GM23248 (cell line): ENCODE data around the gene OR10V1. TPM values are rescaled to one million over a fixed set of nuclear protein-coding genes. Genes with fewer than 3 reads are reported as not detected.

Source experiments
- DNase-seq: peaks from one replicate; pipeline ENCODE4 v3.0.0-alpha.2; 2015
- H2AFZ ChIP-seq: fragments of 200-600 bp; sonication (generic); 2 replicates; pipeline ENCODE4 v1.6.1; 2016; ENCODE audit warnings: antibody characterized with exemption
- H3F3A ChIP-seq: fragments of 200-600 bp; sonication (generic); 2 replicates; pipeline ENCODE4 v1.6.1; 2016; ENCODE audit warnings: mild to moderate bottlenecking, antibody characterized with exemption, mixed run types; ENCODE audit not compliant: insufficient read depth
- H3K27ac ChIP-seq: fragments of 200-600 bp; sonication (generic); 2 replicates; pipeline ENCODE4 v1.5.1; 2016; ENCODE audit warnings: mild to moderate bottlenecking
- H3K27me3 ChIP-seq: fragments of 200-600 bp; sonication (generic); replicated peaks from 2 replicates; pipeline ENCODE4 v1.6.1; 2016; ENCODE audit warnings: mild to moderate bottlenecking; ENCODE audit not compliant: insufficient read depth
- H3K36me3 ChIP-seq: fragments of 200-600 bp; sonication (generic); 2 replicates; pipeline ENCODE4 v1.6.1; 2016; ENCODE audit warnings: low read depth, mild to moderate bottlenecking
- H3K4me1 ChIP-seq: fragments of 200-600 bp; sonication (generic); 2 replicates; pipeline ENCODE4 v1.6.1; 2016; ENCODE audit warnings: mild to moderate bottlenecking; ENCODE audit not compliant: insufficient read depth
- H3K4me2 ChIP-seq: fragments of 200-600 bp; sonication (generic); one replicate; pipeline ENCODE4 v1.6.1; 2016; ENCODE audit warnings: mild to moderate bottlenecking; ENCODE audit not compliant: unreplicated experiment
- H3K4me3 ChIP-seq: fragments of 200-600 bp; sonication (generic); 2 replicates; pipeline ENCODE4 v1.5.1; 2016; ENCODE audit warnings: mild to moderate bottlenecking
- H3K79me2 ChIP-seq: fragments of 200-600 bp; sonication (generic); 2 replicates; pipeline ENCODE4 v1.6.1; 2016; ENCODE audit warnings: mild to moderate bottlenecking; ENCODE audit not compliant: insufficient read depth
- H3K9ac ChIP-seq: fragments of 200-600 bp; sonication (generic); 2 replicates; pipeline ENCODE4 v1.6.1; 2016; ENCODE audit warnings: mild to moderate bottlenecking
- H3K9me2 ChIP-seq: fragments of 200-600 bp; sonication (generic); 2 replicates; pipeline ENCODE4 v1.6.1; 2016; ENCODE audit warnings: mixed run types, mild to moderate bottlenecking, moderate library complexity; ENCODE audit not compliant: insufficient read depth
- H3K9me3 ChIP-seq: fragments of 200-600 bp; sonication (generic); one replicate; pipeline ENCODE4 v1.6.1; 2017; ENCODE audit warnings: low read depth
- H4K20me1 ChIP-seq: fragments of 200-600 bp; sonication (generic); 2 replicates; pipeline ENCODE4 v1.6.0; 2016; ENCODE audit not compliant: insufficient read depth
- EZH2 ChIP-seq: fragments of 200-600 bp; sonication (generic); IDR thresholded peaks from 2 replicates; pipeline ENCODE4 v1.6.1; 2018; ENCODE audit warnings: antibody characterized with exemption, mild to moderate bottlenecking; ENCODE audit not compliant: insufficient read depth, poor library complexity, severe bottlenecking
- EZH2phosphoT487 ChIP-seq: fragments of 200-600 bp; sonication (generic); IDR thresholded peaks from 2 replicates; pipeline ENCODE4 v1.6.1; 2018; ENCODE audit warnings: antibody characterized with exemption, moderate library complexity, mild to moderate bottlenecking, low read depth; ENCODE audit not compliant: insufficient read depth
- WGBS, 2 experiments: methylation state at CpG; one replicate each; pipeline ENCODE4 v1.1.6; 2015 to 2017; ENCODE audit warnings: low lambda C conversion rate in 2 of 2, low coverage in 1 of 2; ENCODE audit errors: missing lambda C conversion rate in 2 of 2; 5-methylcytosine and 5-hydroxymethylcytosine counted together
- in situ Hi-C: fragments of 300-500 bp; cut with MboI; formaldehyde crosslinking; loops from 2 replicates; pipeline ENCODE4 v1.15.0; 2020
- polyA plus RNA-seq: library from polyadenylated mRNA; unstranded; fragments of >200 nt; fragmentation: Nextera tagmentation; extraction: Ambion mirVana; gene quantifications from 2 replicates; pipeline ENCODE4 v1.2.1, GENCODE V29; 2016
- total RNA-seq: library from RNA; depleted of rRNA; stranded (reverse); fragments of >200 nt; shearing (Covaris generic); gene quantifications from 2 replicates; pipeline ENCODE4 v1.2.3, GENCODE V29; 2014; rRNA removed

Gene OR10V1
- total and polyA plus RNA-seq, 2 experiments from 2014 or later = not detected

DNA sequence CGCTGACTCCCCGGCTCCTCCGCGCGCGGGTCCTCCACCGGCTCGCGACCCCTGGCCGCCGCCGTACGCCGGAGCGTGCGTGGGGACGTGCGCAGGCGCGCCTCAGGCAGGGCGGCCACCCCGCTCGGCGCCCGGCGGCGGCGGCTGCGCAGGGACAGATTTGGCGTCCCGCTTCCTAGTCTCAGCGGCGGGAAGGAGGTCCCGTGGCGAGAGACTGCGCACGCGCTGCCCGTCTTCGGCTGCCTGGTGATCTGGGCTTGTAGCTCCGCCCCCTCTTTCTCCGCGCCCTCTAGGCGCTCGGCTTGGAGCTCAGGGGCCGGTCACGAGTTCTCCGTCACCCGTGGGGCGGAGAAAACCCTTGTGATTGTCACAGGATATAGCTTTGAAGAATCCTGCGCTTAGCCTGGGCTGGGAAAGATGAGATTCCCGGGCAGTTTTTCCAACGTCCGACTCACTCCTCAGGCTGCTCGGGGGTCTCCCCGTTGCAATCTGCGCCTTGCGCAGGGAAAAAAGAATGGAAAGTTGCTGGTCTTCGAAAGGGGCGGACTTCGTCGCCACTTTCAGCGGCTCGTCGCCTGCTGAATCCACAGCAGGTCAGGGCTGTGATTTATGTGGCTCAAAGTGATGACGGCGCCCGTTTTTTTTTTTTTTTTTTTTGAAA, 44.6 kb downstream of the OR10V1 start, which contains the start of gene PATL1:
Gene PATL1 (minus strand): TSS at position 88 of the 661 bp plus-strand sequence. CDS start 142 bp downstream, outside the sequence.
- H3K4me3 ChIP-seq = peak within 1 kb of the TSS; percentile 84
- H4K20me1 ChIP-seq = no peaks in the 10 kb centered on the region
- peak; percentile 100 for DNase-seq
- H3K27ac ChIP-seq = peak within 1 kb of the TSS; percentile 96
- TF ChIP-seq EZH2phosphoT487 (no peak), EZH2 (no peak)
- no peaks in the 10 kb centered on the region for H3K27me3 ChIP-seq
- peaks cover 46% of the 10 kb centered on the region for H3K79me2 ChIP-seq
- peak within 1 kb of the TSS; percentile 95 for H3K4me2 ChIP-seq
- H3K9ac ChIP-seq = peak within 1 kb of the TSS; percentile 92
- WGBS, 2 experiments = 0 to 1% methylated on average over 42 to 48 of the region's 68 CpGs
- peaks cover 25% of the 10 kb centered on the region for H3F3A ChIP-seq
- peaks cover 19% of the 10 kb centered on the region for H3K4me1 ChIP-seq
- H3K9me3 ChIP-seq = no peaks in the 10 kb centered on the region
- peaks cover 26% of the 10 kb centered on the region for H3K36me3 ChIP-seq
- in situ Hi-C loops = no loop called here
- peak within 1 kb of the TSS; percentile 92 for H2AFZ ChIP-seq
- no peaks in the 10 kb centered on the region for H3K9me2 ChIP-seq

GRCh38 chr11:59668188-59668949, 45.3 kb downstream of the OR10V1 start:
- no peaks in the 10 kb centered on the region for H3K9me3 ChIP-seq
- H3K27me3 ChIP-seq = no peaks in the 10 kb centered on the region
- H3K36me3 ChIP-seq = peaks cover 33% of the 10 kb centered on the region
- peak overlapping the region; percentile 96 for H3K27ac ChIP-seq
- no peaks in the 10 kb centered on the region for H4K20me1 ChIP-seq
- peak; percentile 77 for DNase-seq
- WGBS, 2 experiments = 0% methylated on average over 17 to 39 of the region's 39 CpGs
- peak overlapping the region; percentile 80 for H2AFZ ChIP-seq
- peaks cover 53% of the 10 kb centered on the region for H3K79me2 ChIP-seq
- peak overlapping the region; percentile 92 for H3K9ac ChIP-seq
- H3K9me2 ChIP-seq = no peaks in the 10 kb centered on the region
- peaks cover 25% of the 10 kb centered on the region for H3F3A ChIP-seq
- peaks cover 19% of the 10 kb centered on the region for H3K4me1 ChIP-seq
- H3K4me2 ChIP-seq = peak overlapping the region; percentile 95
- H3K4me3 ChIP-seq = peak overlapping the region; percentile 84
- TF ChIP-seq EZH2phosphoT487 = no peak
- TF ChIP-seq EZH2 = no peak
- in situ Hi-C loops = no loop called here

GRCh38 chr11:59667812-59668187, 45.8 kb downstream of the OR10V1 start:
- no peaks in the 10 kb centered on the region for H4K20me1 ChIP-seq
- no peaks in the 10 kb centered on the region for H3K27me3 ChIP-seq
- 2 to 5% methylated on average over 3 of the region's 3 CpGs for WGBS, 2 experiments
- peak overlapping the region; percentile 96 for H3K27ac ChIP-seq
- H3K79me2 ChIP-seq = peaks cover 59% of the 10 kb centered on the region
- peaks cover 19% of the 10 kb centered on the region for H3K4me1 ChIP-seq
- no peaks in the 10 kb centered on the region for H3K9me3 ChIP-seq
- peak overlapping the region; percentile 84 for H3K4me3 ChIP-seq
- H3K9ac ChIP-seq = peak overlapping the region; percentile 92
- peak overlapping the region; percentile 95 for H3K4me2 ChIP-seq
- in situ Hi-C loops = no loop called here
- H3K9me2 ChIP-seq = no peaks in the 10 kb centered on the region
- peaks cover 38% of the 10 kb centered on the region for H3K36me3 ChIP-seq
- TF ChIP-seq EZH2 (no peak), EZH2phosphoT487 (no peak)
- peak overlapping the region; percentile 80 for H2AFZ ChIP-seq
- H3F3A ChIP-seq = peaks cover 25% of the 10 kb centered on the region
- DNase-seq = no peak

GRCh38 chr11:59666969-59667368, 46.7 kb downstream of the OR10V1 start:
- in situ Hi-C loops = no loop called here
- no peaks in the 10 kb centered on the region for H3K9me2 ChIP-seq
- 4 to 7% methylated on average over 1 of the region's 1 CpG for WGBS, 2 experiments
- H3K9ac ChIP-seq = peak overlapping the region; percentile 92
- peak overlapping the region; percentile 95 for H3K4me2 ChIP-seq
- peak overlapping the region; percentile 17 for H2AFZ ChIP-seq
- H4K20me1 ChIP-seq = no peaks in the 10 kb centered on the region
- TF ChIP-seq EZH2phosphoT487 (no peak), EZH2 (no peak)
- no peaks in the 10 kb centered on the region for H3K9me3 ChIP-seq
- peaks cover 25% of the 10 kb centered on the region for H3F3A ChIP-seq
- peak; percentile 57 for DNase-seq
- H3K27me3 ChIP-seq = no peaks in the 10 kb centered on the region
- peaks cover 67% of the 10 kb centered on the region for H3K79me2 ChIP-seq
- peak overlapping the region; percentile 96 for H3K27ac ChIP-seq
- peak overlapping the region; percentile 84 for H3K4me3 ChIP-seq
- peaks cover 19% of the 10 kb centered on the region for H3K4me1 ChIP-seq
- H3K36me3 ChIP-seq = peaks cover 47% of the 10 kb centered on the region

Other genes starting within 250 kb of the OR10V1 start
- not detected in 2 replicates for gene OR4D10, start 240.5 kb downstream of the OR10V1 start, total RNA-seq
- gene OR4D10, start 240.5 kb downstream of the OR10V1 start, polyA plus RNA-seq = not detected in 2 replicates
- gene OR4D11, start 210.3 kb downstream of the OR10V1 start, total RNA-seq = not detected in 2 replicates
- not detected in 2 replicates for gene OR4D11, start 210.3 kb downstream of the OR10V1 start, polyA plus RNA-seq
- not detected in 2 replicates for gene OR4D9, start 202.3 kb downstream of the OR10V1 start, total RNA-seq
- not detected in 2 replicates for gene OR4D9, start 202.3 kb downstream of the OR10V1 start, polyA plus RNA-seq
- gene OSBP, start 98.1 kb downstream of the OR10V1 start, total RNA-seq = 17.2 and 26.4 TPM in 2 replicates
- gene OSBP, start 98.1 kb downstream of the OR10V1 start, polyA plus RNA-seq = 10.7 and 12.8 TPM in 2 replicates
- gene PATL1, start 44.8 kb downstream of the OR10V1 start, total RNA-seq = 9.6 and 12.5 TPM in 2 replicates
- gene PATL1, start 44.8 kb downstream of the OR10V1 start, polyA plus RNA-seq = 8.5 and 10.7 TPM in 2 replicates
- gene STX3, start 41.5 kb upstream of the OR10V1 start, total RNA-seq = 9.3 and 10.5 TPM in 2 replicates
- gene STX3, start 41.5 kb upstream of the OR10V1 start, polyA plus RNA-seq = 5.6 and 6.3 TPM in 2 replicates
- 43.6 and 49.3 TPM in 2 replicates for gene MRPL16, start 96.9 kb upstream of the OR10V1 start, total RNA-seq
- gene MRPL16, start 96.9 kb upstream of the OR10V1 start, polyA plus RNA-seq = 65.1 and 67.4 TPM in 2 replicates
- gene CBLIF, start 131.7 kb upstream of the OR10V1 start, total RNA-seq = not detected in 2 replicates
- gene CBLIF, start 131.7 kb upstream of the OR10V1 start, polyA plus RNA-seq = not detected in 2 replicates
- not detected in 2 replicates for gene TCN1, start 152.6 kb upstream of the OR10V1 start, total RNA-seq
- not detected in 2 replicates for gene TCN1, start 152.6 kb upstream of the OR10V1 start, polyA plus RNA-seq
- gene OOSP3, start 164.9 kb upstream of the OR10V1 start, total RNA-seq = not detected in 2 replicates
- gene OOSP3, start 164.9 kb upstream of the OR10V1 start, polyA plus RNA-seq = not detected in 2 replicates
- not detected in 2 replicates for gene OOSP1, start 224.6 kb upstream of the OR10V1 start, total RNA-seq
- gene OOSP1, start 224.6 kb upstream of the OR10V1 start, polyA plus RNA-seq = not detected in 2 replicates